HepG2 (cell line): ENCODE measurements around the gene NARF. TPM values are rescaled to one million over a fixed set of nuclear protein-coding genes. Genes with fewer than 3 reads are reported as not detected.
A peak's percentile ranks its signal among the peaks of the same experiment; 100 is the strongest.

Source experiments
- BATF2 ChIP-seq: sonication (generic); formaldehyde crosslinking; IDR thresholded peaks from 2 replicates; pipeline ENCODE4 v1.8.0; 2022; ENCODE audit warnings: mild to moderate bottlenecking, missing genetic modification reagents, moderate library complexity
- BHLHE40 ChIP-seq: IDR thresholded peaks from 2 replicates; pipeline ENCODE4 v1.6.1; 2011; ENCODE audit warnings: low read length, improper control_type of control experiment
- CREB1 ChIP-seq, 2 experiments: fragments of 450-650 bp in 1 of 2; IDR thresholded peaks; 2 replicates each; pipeline ENCODE4 v1.6.1; 2016 to 2017; ENCODE audit warnings: control low read depth in 1 of 2, mild to moderate bottlenecking in 1 of 2, missing compliant biosample characterization in 1 of 2, missing genetic modification characterization in 1 of 2
- E2F1 ChIP-seq: sonication (generic); formaldehyde crosslinking; IDR thresholded peaks from 2 replicates; pipeline ENCODE4 v1.5.0; 2020; ENCODE audit warnings: missing genetic modification reagents
- EED ChIP-seq: sonication (generic); formaldehyde crosslinking; IDR thresholded peaks from 2 replicates; pipeline ENCODE4 v1.5.0; 2020; ENCODE audit warnings: mild to moderate bottlenecking, missing genetic modification reagents
- IRF2 ChIP-seq: IDR thresholded peaks from 2 replicates; pipeline ENCODE4 v1.6.1; 2018; ENCODE audit warnings: missing genetic modification reagents, missing compliant biosample characterization
- ISL2 ChIP-seq: sonication (generic); formaldehyde crosslinking; IDR thresholded peaks from 2 replicates; pipeline ENCODE4 v1.5.0; 2020; ENCODE audit warnings: missing genetic modification reagents
- PRDM10 ChIP-seq: sonication (generic); formaldehyde crosslinking; IDR thresholded peaks from 2 replicates; pipeline ENCODE4 v1.4.0; 2020; ENCODE audit warnings: low read depth, missing genetic modification reagents
- RFXAP ChIP-seq: sonication (generic); formaldehyde crosslinking; IDR thresholded peaks from 2 replicates; pipeline ENCODE4 v1.4.0; 2020; ENCODE audit warnings: missing genetic modification reagents, borderline replicate concordance
- YEATS2 ChIP-seq: sonication (generic); formaldehyde crosslinking; IDR thresholded peaks from 2 replicates; pipeline ENCODE4 v1.4.0; 2020; ENCODE audit warnings: missing genetic modification reagents, borderline replicate concordance
- ZFYVE20 ChIP-seq: sonication (generic); formaldehyde crosslinking; IDR thresholded peaks from 2 replicates; pipeline ENCODE4 v1.8.0; 2023; ENCODE audit warnings: low read depth, mild to moderate bottlenecking, moderate library complexity, missing genetic modification reagents, borderline replicate concordance
- ZNF691 ChIP-seq: sonication (generic); formaldehyde crosslinking; IDR thresholded peaks from 2 replicates; pipeline ENCODE4 v1.4.0; 2020; ENCODE audit warnings: missing genetic modification reagents, low read depth, mild to moderate bottlenecking, borderline replicate concordance
- ZNF704 ChIP-seq: sonication (generic); formaldehyde crosslinking; IDR thresholded peaks from 2 replicates; pipeline ENCODE4 v1.8.1; 2023; ENCODE audit warnings: mild to moderate bottlenecking, inconsistent platforms, moderate library complexity, missing genetic modification reagents, borderline replicate concordance
- ZSCAN21 ChIP-seq: sonication (generic); formaldehyde crosslinking; IDR thresholded peaks from 2 replicates; pipeline ENCODE4 v1.8.0; 2022; ENCODE audit warnings: mild to moderate bottlenecking, missing genetic modification reagents, moderate library complexity, borderline replicate concordance
- polyA plus RNA-seq, 8 experiments: library from polyadenylated mRNA; depleted of rRNA in 3 of 8; stranded (reverse) in 7 of 8; unstranded in 1 of 8; fragments of >200 nt; fragmentation: Illumina TruSeq in 4 of 8; extraction: Trizol in 4 of 8; gene quantifications; 2 replicates each; pipeline versions ENCODE4 v1.2.1 to v1.2.3, GENCODE V29; 2011 to 2016; ENCODE audit warnings: low read depth in 4 of 8, missing spikeins in 1 of 8, mixed read lengths in 1 of 8; ENCODE audit not compliant: insufficient read depth in 1 of 8
- total RNA-seq, 5 experiments: library from RNA; depleted of rRNA; stranded (reverse); fragments of >200 nt; fragmentation: Illumina TruSeq; extraction: Trizol; gene quantifications; 2 replicates each; pipeline ENCODE4 v1.2.3, GENCODE V29; 2016; ENCODE audit warnings: low read depth in 1 of 5

NARF gene
- total and polyA plus RNA-seq, 2 of the 13 experiments (the other 11 are each of a cell fraction or from before 2014, with no cell fraction given): 61.1 to 144 TPM

GRCh38 chr17:82418001-82418986 lies 40.2 kb upstream of the NARF start, which contains the start of the genes HEXD and OGFOD3 (continued):
- TF ChIP-seq ZFYVE20 (CRISPR knock-in tag) (no peak; the same call in 1 of the 2 replicates), EED (no peak; the same call in 1 of the 2 replicates), BATF2 (CRISPR knock-in tag) (peak; percentile 72; the same call in 1 of the 2 replicates), CREB1 (IDR thresholded peaks at IDR 0.05) (peak; percentile 30; the same call in 1 of the 2 replicates), CREB1 (CRISPR knock-in tag; IDR thresholded peaks at IDR 0.05) (no peak), IRF2 (CRISPR knock-in tag) (peak; percentile 79), ISL2 (0 out of 2 replicates have a peak, but pooled peaks have one; percentile 1), RFXAP (CRISPR knock-in tag) (peak; percentile 34; the same call in 1 of the 2 replicates), YEATS2 (CRISPR knock-in tag) (peak; percentile 43), E2F1 (CRISPR knock-in tag) (no peak; the same call in 1 of the 2 replicates), BHLHE40 (peak; percentile 53; the same call in 1 of the 2 replicates), ZNF704 (CRISPR knock-in tag) (0 out of 2 replicates have a peak, but pooled peaks have one; percentile 37), ZSCAN21 (peak; percentile 92; the same call in 1 of the 2 replicates), PRDM10 (CRISPR knock-in tag) (0 out of 2 replicates have a peak, but pooled peaks have one; percentile 13), ZNF691 (CRISPR knock-in tag) (peak; percentile 80; the same call in 1 of the 2 replicates)
